COLO668 (cell line): ENCODE data around the gene MRAS.
"Not testable (repeated sequence)": the region's sequence is repeated elsewhere in the genome, so short reads cannot be mapped to it uniquely, and the experiment has no call there.

Source experiments
- DNase-seq: peaks from one replicate; lab custom pipeline; 2025; ENCODE audit not compliant: unreplicated experiment; lab: John Stamatoyannopoulos, UW

Gene MRAS

DNA sequence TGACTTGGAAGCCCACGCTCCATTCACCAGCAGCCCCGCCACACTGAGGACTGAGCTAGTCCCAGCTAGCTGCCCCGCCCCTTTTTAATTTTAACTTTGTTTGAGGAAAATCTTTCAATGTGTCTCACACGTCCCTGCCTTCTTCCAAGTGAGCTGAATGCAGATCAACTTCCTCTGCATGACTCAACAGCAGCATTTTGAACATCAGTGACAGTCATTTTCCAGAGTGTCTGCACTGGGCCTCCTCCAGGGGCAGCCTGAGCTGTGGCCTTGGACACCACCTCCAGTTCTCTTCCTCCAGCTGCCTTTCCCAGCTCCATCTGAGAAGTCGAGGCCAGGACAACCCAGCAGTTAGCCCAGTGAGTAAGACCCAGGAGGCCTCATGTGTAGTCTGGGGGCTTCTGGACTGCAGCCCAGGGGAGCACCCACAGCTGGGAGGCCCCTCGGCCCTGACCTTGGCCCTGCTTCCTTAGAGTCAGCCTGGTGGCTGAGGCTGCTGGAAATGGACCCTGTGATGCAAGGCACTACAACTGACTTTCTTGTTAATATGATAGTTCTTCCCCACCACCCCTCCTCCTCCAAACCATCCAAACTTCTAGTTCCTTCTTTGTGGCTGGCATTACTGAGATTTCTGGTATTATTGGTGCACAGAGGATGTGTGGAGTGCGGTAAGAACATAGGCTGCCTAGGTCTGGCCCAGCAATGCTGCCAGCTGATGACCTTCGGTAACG lies 64.6 kb downstream of the MRAS start:
- DNase-seq, result no peak

DNA sequence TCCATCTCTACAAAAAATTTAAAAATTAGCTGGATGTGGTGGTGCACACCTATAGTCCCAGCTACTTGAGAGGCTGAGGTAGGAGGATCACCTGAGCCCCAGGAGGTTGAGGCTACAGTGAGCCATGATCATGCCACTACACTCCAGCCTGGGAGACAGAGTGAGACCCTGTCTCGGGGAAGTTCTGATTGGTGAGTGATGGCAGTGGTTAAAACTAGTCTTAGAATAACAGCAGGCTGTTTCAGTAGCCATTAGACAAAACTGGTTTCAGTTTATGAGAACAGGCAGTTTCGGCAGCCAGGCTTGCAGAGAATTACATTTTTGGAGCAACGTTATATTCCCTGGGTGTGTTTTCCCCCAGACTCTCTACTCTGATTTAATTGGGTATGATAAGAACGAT lies 67.9 kb downstream of the MRAS start:
- not testable (repeated sequence) for DNase-seq

DNA sequence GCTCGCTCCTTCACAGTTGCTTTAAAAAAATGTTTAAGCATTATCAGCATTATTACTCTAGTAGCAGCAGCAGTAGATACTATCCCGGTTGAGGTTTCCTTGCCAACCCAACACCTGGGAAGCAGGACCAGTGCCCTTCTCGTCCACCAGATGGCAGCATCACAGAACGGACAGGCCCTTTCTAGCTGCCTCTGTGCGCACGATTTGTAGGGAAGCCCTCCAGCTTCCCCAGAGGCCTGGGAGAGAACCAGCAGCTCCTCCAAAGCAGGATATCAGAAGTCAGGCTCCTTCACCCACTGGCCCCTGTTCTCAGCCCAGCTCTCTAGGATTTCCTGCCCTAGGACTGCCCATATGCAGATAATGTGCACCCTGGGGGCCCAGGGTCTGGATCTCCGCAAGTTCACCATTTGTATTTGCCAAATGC lies 69.2 kb downstream of the MRAS start:
- DNase-seq, result peak; percentile 63

DNA sequence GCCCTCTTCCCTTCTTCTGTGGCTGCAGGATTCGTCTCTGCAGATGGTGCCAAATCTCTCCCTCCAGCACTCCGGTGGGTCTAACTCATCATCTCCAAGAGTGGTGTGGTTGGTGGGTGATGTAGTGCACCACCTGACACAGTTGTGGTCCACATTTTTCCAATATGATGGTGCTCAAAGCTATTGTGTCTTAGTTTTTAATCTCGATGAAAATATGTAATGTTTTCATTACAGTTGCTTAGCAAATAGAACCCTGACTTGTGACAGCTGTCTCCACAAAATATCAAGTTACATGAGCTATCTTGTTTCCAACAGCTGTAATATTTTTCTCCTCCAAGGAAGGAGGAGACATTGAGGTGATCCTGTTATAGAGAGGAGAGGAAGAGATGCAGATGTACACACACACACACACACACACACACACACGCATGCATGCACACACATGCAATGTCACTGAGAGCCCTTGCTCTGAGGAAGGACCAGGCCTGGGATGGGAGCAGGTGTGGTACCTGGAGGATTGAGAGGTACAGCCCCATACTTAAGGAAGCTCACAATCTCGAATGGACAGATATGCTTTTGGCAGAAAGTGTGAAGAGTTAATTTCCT lies 70.3 kb downstream of the MRAS start:
- DNase-seq, result peak; percentile 7

DNA sequence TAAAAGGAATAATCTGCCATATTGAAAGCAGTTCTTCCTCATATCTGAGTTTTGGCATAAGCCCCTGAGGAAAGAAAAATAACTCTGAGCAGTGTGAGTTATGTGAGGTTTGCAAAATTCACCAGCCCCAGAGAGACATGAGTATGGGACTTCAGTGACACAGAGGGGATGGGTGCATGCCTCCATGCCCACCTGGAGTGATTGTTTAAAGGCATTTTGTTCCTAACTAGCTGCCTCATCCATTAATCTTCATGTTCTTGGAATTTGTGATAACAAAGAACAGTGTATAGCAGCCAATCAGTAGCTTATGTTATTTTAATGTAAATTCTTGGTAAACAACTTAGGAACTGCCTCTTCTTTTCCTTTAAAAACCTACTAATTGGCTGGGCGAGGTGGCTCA lies 74.9 kb downstream of the MRAS start:
- DNase-seq, result no peak

DNA sequence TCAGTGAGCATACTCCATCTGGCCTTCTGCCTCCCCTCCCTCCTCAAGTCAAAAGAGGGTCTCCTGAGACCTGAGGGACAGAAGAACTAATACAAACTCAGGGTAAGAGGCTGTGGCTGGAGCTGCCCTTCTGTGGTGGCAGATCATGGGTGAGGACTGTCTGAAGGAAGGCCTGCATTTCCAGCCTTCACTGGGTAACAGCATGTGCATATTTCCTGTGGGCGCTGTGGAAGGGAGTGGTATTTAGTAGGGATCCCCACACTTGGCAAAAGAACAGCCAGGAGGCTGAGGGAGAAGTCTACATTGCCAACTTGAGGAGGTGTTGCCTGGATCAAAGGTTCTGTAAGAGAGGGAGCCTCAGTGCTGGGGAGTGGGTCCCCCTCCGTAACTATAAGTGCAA lies 75.9 kb downstream of the MRAS start:
- no peak for DNase-seq

DNA sequence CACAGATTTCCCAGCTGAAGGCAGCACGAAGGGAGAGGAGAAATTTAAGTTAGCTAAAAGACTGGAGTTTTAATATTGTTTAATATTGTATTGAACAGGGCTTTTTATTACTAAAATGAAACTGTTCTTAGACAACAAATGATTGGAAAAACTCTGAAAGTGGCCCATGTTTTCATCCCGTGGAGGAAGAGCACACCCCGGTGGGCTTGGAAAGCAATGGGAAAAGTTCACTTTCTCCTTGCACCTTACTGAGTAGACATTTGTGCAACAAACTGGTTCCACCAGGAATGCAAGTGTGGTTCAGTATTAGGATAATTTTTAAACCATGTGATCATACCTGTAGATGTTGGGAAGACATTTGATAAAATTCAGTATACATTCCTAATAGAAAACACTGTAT lies 77.8 kb downstream of the MRAS start:
- DNase-seq, result no peak

DNA sequence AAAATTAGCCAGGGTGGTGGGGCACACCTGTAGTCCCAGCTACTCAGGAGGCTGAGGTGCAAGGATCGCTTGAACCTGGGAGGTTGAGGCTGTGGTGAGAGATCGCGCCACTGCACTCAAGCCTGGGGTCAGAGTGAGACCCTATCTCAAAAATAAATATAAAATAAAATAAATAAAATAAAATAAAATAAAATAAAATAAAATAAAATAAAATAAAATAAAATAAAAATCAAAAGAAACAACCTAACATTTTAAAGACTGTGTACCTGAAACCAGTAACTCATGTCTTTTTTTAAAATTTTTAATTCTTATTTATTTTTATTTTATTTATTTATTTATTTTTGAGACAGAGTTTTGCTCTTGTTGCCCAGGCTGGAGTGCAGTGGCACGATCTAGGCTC lies 78.4 kb downstream of the MRAS start:
- not testable (repeated sequence) for DNase-seq

DNA sequence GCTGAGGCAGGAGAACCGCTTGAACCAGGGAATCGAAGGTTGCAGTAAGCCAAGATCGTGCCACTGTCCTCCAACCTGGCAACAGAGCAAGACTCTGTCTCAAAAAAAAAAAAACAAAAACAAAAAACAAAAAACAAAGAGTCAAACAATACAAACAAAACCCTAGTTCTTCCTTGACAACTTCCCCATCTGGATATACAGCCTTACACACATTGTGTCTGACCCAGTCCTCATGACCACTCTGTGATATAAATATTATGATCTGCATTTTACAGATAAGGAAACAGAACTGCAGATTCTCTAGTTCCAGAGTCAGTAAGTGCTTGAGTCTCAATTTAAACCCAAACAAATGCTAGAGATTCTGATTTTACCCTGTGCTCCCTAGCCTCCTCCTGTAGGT lies 81.3 kb downstream of the MRAS start:
- no peak for DNase-seq

DNA sequence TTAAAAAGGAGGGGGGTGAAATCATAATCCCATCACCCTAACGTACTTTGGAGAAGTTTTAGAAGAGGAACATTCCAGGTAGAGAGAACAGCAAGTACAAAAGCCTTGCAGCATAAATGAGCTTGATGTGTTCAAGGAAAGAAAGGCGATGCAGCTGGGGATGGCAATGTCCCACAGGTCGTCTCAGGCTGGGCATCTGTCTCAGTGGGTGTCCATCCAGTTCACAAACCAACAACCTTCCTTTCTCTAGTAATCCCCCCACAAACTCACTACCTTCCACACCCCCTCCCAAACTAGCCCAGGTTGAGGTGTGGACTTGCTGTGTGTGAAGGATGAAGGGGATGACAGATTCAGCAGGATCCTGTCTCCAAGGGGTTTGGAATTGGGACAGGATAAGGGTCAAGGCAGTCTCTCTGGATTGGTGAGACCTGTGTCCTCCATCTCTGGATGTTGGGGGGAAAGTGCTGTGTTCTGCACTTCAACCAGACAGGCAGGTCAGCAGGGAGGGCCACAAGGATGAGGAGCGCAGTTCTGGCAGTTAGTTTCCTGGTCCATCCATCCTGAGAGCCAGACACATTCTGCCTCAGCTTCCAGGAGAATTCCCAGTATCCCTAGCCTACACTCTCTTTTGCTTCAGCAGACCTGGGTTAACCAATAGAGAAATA lies 84.3 kb downstream of the MRAS start:
- DNase-seq, result no peak

DNA sequence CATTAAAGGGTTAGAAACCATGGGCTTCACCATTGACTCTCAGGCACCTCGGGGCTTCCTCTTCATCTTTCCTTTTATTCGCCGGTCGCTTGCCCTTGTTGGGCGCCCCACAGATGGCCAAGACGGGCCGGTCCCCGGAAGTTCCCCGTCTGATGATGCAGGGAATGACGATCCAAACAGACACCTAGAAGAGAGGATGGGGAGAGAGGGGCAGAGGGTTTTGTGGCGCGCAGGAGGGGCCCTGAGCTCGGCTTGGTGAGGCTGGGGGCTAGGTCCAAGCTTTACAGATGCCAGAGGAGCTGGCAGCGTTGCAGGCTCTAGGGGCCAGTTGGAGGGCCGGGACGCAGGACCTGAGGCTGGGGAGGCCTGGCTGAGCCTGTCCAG lies 85.5 kb downstream of the MRAS start:
- no peak for DNase-seq

DNA sequence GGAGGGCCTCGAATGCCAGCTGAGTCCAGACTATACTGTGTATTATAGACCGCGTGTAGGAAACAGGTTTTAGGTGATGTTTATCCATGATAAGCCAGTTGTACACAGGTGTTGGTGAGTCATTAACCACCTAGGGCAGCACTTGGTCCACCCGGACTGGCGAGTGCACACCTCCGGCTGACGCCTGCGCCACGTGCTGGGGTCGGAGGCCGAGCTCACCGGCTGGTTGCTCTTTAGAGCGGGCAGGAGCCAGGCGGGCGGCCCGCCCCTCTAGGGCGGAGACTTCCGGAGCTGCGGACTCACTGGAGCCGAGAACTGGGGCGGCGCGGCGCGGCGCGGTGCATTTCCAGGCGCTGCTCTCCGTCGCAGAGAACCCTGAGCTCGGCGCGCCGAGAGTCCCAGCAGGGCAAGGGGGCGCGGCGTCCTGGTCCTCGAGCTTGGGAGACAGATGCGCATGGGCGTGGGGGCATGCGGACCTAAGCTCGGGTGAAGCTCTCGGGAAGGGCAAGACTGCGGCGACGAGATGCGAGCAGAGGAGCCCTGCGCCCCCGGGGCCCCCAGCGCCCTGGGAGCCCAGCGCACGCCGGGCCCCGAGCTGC lies 86.0 kb downstream of the MRAS start, which contains the start of gene ESYT3:
Gene ESYT3 (plus strand): TSS at position 341 of the 599 bp plus-strand sequence. CDS start 183 bp downstream, at position 524.
- DNase-seq, result peak; percentile 82

DNA sequence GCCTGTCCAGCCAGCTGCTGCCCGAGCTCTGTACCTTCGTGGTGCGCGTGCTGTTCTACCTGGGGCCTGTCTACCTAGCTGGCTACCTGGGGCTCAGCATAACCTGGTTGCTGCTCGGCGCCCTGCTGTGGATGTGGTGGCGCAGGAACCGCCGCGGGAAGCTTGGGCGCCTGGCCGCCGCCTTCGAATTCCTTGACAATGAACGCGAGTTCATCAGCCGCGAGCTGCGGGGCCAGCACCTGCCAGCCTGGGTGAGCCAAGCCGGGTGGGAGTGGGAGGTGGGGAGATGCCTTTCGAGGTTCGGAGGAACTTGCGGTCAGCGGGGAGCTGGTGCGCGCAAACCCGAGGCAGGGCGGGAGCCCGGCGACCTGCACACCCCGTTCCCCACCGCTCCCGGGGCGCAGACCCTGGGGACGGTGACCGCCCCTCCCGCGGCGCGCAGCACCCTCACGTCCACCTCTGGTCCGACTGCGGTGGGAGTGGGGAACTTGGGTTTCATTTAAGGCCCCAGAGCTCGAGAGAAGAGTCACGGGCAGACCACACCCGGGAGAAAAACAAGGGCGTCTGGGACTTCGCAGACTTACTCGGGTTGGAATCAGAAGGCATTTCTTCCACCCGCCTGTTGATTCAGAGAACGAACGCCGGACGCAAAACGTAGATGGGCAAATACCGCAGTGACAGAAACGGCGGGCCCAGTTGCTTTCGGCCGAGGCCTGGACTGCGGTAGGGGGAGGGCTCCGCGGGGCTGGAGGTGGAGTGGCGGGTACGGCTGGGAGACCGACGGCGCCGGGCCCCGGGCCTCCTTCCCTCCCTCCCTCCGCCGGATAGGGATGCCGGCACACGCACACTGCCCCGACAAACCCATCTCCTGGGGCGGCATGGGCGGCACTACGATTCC lies 86.7 kb downstream of the MRAS start:
- DNase-seq, result peak; percentile 52

DNA sequence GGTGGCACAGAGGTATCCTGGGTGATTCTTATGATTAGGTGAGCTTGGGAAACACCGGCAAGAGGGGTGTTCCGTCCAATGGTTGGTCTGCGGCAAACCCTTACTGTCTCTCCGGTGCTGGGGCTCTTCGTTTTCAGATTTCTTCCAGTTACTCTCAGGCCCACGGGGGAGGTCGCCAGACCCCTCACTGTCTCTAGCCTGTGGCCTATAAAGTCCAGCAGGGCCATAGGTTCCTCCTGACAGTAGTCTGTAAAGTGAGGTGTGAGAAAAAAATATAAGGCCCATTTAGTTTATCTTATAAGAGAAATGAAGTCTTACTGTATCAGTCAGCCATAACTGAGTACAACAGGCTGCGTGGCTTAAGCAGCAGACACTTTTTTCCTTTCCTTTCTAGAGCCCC lies 87.5 kb downstream of the MRAS start:
- no peak for DNase-seq

DNA sequence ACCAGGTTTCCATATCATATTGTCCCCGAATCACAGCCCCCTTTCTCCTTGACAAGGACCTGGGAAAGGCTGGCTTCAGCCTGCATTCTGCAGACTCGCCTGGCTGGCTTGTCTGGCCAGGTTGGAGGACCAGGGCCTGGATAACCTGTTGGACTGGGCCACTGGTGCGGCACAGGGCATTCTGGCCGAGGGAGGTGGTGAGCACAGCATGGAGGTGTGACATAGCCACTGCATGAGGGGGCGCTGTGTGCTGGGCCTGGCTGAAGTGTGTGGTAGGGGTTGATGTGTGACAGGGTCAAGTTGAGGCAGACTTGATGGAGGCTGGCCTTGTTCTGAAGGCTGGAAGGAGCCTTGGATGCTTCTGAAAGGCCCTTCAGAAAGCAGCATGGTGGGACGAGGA lies 88.9 kb downstream of the MRAS start:
- no peak for DNase-seq

DNA sequence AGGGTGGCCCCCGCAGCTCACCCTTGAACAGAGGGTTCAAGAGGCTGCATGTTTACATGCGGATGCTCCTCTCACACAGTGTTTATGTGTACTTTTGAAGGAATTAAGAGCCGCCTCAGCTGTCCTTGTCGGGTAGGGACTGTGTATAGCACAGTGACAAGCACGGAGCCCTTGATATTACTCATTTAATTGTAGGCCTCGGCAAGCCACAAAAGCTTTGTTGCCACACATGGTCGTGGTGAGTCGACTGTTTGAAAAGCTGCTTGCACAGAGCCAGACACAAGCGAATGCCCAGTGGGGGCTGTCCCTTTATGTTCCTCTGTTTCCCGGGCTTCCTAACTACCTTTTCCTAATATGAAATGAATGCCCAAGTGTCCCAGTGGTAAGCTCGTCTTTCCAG lies 90.5 kb downstream of the MRAS start:
- no peak for DNase-seq

DNA sequence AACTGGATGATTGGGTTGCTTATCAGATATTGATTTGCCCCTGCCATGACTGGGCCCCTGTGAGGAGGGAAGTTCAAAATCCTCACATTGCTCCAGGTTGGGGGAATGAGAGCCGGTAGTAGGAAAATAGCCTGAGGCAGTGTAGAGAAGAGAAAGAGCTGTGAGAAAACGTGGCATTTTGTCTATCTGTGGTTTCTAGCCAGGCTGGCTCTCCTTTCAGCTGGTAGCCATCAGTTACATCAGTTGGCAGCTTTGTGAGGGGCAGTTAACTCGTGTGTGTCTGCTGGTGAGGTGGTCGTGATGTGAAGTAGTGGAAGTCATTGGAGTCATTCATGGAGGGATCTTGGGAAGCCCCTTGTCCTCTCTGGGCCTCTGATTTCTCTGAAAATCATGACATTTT lies 91.3 kb downstream of the MRAS start:
- no peak for DNase-seq

DNA sequence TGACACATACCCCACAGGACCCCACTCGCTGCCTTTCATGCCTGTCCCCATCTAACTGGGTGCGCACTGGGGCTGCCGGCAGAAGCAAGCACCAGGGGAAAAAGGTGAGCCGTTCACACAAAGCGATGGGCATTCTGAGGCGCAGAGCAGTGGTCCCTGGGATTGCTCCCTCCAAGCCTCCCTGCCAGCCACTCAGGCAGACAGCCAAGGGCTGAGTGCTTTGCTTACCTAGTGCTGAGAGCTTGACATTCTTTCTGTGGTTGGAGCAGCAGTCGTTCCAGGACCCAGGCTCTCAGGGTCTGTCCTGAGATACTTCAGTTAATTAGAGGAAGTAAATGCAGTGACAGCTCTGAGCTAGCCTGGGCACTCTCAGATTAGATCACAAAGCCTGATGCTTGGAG lies 91.7 kb downstream of the MRAS start:
- DNase-seq, result no peak

DNA sequence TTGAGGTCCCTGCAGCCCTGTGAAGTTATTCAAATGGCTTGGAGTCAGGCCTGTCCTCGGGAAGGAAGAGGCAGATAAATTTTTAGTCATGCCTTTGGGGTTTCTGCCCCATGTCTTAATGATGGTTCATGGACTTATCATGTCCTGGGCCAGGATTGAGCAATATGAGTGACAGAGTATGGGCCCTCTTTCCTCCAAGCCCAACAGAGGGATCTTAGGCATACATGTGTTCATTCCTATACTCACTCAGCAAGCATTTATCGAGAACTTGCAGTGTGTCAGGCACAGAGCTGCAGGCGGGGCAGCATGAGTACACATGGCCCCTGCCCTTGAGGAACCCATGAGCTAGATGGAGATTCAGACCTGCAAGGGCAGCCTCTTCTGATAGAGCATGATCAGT lies 92.2 kb downstream of the MRAS start:
- no peak for DNase-seq

DNA sequence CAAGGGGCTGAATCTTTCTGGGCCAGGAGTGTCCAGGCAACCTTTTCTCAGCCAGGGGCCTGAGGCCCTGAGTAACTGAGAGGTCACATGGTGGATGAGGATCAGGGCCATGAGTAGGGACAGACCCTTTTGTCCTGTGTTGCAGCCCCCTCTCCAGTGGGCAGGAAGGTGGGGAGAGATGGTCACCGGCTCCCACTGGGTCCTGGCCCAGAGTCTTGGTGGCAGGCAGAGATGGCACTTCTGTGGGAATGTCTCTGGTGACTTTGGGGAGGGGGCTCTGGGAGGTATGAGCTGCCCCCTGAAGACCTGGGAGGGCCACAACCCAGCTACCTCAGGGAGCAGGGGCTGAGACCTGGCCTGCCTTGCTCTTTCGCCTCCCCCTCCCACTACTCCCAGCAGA lies 92.9 kb downstream of the MRAS start:
- no peak for DNase-seq

DNA sequence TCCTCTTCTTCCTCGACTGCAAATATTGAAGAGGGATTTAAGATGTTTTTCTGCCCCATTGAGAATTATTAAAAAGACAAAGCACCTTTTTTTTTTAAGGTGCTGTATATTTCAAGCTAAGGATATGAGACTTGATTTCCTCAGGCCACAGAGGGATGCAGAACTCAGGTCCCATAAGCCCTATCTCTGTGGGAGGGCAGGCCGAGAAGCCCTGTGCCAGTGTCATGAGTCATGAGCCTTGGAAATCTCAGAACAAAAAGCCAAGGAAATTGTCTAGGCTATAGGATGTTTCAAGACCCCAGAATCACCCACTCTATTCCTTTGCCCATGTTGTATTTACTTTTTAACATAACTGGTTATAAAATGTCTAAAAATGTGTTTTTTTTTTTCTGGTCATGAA lies 93.4 kb downstream of the MRAS start:
- DNase-seq, result no peak
